CD1c-positive myeloid dendritic cell (primary cell): ENCODE measurements around the gene SPDYE1.
A peak's percentile ranks its signal among the peaks of the same experiment; 100 is the strongest.

Source experiments
- DNase-seq: peaks from one replicate; pipeline ENCODE4 v3.0.0-alpha.2; 2016; ENCODE audit errors: extremely low spot score

Gene SPDYE1

DNA sequence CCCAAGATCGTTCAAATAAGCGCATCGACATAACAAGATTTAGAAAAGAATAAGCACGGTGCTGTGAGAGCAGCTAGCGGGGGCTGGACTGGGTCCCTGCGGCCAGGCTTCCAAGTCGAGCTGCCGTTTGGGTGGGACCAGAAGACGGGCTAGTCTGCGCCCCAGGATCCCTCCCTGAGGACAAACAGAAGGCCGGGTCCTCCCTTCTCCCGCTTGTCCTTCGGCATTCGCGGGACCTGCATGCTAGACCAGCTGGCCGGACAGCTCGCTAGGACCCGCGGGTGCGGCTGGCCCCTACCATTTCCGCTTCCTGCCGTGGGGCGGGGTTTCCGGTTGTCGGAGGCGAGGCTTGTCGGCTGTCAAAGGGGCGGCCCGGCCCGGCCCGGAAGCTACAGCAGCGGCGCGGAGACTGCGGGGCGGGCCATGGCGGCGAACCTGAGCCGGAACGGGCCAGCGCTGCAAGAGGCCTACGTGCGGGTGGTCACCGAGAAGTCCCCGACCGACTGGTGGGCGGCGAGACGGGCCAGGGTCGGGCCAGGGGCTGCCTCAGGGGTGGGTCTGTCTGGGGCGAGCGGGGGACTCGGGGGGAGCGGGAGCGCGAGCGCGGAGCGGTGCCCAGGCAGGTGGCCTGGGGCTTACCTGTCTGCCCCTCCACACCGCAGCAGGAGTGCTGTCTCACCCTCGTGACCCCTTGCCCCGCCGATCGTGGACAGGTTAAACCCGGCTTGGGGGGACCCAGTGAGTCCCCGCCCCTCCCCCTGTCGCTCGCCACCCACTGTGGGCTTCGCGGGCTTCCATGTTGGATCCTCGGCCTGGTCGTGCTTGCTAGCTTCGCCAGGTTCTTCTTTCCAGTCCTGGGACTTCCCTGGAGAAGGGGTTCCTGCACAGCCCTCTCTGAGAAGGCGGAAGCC, 46.9 kb downstream of the SPDYE1 start, which contains the start of gene DBNL:
Gene DBNL, plus strand, starts transcription at position 388 of the 911 bp plus-strand sequence. Its CDS starts 36 bp downstream, at position 424.
- peak; percentile 94 for DNase-seq

DNA sequence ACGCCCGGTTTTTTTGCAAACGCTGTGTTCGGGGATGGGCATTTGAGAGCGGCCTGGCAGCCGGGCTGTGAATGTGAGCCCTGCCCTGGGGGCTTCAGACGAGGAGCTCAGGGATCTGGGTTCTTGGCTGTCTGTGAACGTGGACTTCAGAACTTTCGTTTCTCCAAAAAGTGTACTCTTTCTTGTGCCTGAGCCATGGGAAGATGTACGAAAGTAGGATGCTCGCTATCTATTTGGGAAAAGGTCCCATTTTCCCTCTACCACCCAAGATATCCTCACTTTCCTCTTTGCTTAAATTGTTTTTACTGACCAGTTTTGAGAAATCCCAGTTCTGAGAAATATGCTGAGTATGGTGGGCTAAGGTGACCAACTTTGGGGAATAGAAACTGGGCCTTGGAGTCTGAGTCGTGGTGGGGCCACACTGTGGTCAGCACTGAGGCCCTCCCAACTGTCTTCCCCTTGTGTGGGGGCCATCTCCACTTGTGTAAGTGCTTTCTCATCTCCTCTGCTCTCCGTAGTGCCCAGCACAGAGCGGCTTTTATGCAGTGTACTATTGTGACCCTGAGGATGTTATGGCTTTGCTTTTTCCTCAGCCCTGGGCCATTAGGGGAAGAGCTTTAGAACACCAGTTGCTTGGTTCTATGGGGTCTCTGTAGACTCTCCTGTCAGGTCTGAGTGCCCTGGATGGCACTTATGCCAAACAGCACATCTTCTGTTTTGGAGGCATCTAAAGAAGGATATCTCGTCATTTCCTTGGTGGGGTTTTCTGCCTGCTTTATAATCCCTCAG, 47.7 kb downstream of the SPDYE1 start:
- peak; percentile 62 for DNase-seq

DNA sequence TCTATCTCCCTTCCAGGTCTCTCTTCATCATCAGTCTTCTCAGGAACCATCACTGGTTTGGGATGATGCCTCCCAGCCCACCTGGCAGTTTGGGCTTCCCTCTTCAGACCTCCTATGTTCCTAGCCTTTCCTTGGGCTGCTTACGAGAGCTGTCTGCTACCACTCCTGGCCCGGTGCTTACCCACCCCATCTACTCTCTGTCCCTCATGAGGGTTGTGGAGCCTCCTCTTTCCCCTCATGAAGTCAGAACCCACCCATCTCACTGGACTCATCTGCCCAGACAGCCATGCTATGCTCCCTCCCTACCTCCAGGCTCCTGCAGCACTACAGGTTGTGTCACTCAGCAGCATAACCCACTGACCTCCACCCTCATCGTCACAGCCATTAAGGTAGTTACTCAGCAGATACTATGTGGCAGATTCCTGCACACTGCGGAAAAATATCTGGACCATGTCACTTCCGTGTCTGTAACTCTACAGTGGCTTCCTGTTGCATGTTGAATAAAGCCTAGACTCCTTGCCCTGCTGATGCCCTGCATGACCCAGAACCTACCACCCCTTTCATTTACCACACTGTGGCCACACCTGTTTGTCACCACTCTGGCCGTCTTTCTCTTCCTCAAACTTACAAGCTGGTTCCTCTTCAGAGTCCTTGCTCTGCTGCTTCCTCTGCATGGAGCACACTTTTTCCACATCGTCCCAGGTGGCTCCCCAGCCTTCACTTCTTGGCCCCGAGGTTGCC, 48.8 kb downstream of the SPDYE1 start:
- peak; percentile 86 for DNase-seq

DNA sequence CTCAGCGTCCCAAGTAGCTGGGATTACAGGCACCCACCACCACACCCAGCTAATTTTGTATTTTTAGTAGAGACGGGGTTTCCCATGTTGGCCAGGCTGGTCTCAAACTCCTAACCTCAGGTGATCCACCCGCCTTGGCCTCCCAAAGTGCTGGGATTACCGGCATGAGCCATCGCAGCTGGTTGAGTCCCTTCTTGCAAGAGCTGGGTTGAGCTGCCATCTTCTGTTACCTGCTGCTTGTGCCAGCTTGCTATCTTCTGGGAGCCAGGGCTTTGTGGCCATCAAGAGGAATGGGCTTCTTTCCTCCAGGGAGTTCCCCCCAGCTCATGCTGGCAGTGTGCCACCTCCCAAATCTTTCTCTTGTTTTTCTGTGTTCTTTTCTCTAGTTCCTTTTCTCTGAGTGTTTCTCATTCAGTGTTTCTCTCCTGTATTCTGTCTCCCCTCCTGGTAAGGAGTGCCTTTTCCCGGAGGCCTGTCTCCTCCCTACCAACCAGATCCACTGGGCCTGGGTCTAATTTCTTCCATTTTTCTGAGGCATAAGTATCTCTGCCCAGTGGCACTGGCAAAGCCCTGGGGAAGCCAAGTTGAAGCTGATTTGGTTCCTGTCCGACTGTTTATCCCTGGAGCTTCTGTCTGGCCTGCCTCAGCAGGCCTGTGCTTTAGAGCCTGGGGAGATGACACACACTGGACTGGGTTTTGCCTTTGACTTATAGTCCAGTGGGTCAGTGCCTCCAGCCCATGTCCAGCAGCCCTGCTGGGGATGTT, 50.5 kb downstream of the SPDYE1 start:
- no peak for DNase-seq

DNA sequence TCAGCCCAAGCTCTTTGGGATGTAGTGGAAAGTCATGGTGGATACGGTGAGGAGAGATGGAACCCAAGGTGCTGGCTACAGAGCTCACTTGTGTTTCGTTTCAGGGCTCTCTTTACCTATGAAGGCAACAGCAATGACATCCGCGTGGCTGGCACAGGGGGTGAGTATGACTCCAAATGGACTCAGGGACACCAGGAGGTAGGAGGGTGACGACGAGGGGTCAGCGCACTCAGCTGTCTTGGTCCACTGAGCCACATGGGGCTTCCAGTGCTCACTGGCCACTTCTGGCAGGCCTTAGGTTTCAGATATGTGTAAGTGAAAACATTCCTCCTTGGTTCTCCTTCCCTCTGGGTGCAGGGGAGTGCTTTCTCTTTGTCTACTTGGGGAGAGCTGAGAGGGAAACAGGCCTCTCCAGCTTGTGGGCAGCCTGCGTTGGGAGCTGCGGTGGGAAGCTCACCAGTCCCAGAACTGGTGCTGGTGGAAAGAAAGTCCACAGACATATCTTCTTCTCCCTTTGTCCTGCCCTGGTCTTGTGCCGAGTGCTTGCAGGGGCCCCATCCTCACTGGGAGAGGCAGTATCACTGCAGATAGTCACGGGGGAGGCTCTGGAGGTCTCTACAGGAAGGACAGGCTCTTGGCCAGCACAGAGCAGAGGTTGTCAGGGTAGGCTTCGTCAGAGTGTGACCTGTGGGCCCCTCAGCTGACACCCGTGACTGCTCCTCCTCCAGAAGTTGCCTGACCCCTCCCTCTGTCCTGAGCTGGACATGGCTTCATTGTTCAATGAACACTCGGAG, 52.6 kb downstream of the SPDYE1 start:
- DNase-seq = no peak

DNA sequence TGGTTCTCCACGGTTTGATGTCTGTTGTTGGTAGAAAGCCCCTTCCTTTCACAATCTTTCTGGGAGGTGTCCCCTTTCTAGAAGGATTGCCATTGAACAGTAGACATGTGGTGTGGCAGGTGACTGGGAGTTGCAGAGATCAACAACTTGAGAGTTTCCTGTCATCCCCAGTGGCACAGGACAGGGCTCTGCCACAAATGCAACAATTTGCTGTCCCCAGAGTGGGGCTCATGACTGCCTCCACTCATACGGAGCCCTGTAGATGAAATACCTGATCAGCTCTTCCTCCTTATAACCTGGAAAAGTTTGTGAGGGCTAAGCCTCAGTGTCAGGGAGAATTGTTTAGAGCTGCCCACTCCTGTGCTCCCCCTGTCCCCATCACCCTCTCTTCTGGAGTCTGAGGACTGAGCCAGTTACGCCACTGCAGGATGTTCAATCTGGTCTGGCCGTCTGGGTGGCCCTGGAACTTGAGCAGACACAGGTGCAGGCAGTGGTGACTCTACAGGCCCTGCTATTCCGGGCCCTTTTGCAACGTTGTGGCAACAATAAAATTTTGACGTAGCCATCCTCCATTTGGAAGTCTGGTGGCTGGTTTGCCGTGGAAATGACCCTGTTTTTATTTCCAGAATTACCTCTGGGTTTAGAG, 53.3 kb downstream of the SPDYE1 start:
- DNase-seq = no peak

DNA sequence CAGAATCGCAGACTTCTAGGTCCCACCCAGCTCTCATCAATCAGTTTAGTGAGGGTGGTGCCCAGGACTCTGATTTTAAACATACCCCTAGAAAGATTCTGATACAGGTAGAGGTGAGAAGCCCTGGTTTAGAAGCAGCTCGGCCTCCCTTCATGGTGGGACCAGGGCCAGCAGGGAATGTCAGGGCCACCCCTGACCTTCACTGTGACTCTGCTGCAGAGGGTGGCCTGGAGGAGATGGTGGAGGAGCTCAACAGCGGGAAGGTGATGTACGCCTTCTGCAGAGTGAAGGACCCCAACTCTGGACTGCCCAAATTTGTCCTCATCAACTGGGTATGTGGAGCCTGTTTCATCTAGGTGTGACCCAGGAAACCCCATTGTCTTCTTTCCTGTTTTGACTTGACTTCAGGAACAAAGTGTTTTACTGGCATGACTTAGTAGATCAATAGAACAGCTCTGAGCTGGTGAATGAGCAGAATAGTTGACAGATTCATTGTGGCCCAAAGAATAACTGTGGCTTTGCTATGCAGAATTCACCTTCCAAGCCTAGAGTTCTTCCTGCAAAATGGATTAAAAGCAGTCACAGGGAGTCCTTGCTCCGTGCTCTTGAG, 54.0 kb downstream of the SPDYE1 start:
- DNase-seq = no peak

DNA sequence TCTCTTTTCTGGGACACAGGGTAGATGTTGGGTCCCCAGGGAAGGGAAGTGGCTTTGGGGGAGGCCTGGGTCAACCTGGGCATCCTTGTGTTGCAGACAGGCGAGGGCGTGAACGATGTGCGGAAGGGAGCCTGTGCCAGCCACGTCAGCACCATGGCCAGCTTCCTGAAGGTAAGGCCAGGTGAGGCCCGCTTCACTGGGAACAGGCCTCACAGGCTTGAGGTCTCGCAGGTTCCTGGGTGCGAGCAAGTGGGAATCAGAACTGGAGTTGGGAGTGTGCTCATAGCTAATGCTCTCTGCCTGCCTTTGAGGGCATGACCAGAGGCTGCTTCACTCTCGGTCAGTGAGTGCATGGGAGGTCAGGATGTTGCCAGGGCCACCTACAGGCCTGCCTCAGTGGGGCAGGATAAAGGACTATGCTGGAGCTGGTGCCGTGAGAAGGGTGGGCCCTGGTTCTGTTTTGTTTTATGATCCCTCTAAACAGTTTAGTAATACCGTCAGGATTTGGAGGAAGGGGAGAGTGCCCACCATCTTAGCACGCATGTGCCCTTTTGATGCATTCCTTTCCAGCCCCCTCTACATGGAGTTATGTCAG, 55.2 kb downstream of the SPDYE1 start:
- DNase-seq = no peak

DNA sequence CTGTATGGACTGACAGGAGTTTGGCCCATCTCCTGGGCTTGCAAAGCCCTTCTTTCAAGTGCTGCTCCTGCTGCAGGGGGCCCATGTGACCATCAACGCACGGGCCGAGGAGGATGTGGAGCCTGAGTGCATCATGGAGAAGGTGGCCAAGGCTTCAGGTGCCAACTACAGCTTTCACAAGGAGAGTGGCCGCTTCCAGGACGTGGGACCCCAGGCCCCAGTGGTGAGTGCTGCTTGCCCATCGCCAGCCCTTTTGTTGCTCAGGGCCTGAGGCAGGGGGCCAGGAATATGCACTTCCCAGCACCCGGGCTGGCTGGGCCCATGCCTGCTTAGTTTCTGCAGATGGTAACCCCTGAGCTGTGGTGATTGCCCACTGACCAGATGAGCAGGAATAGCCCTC, 59.0 kb downstream of the SPDYE1 start:
- DNase-seq = no peak

DNA sequence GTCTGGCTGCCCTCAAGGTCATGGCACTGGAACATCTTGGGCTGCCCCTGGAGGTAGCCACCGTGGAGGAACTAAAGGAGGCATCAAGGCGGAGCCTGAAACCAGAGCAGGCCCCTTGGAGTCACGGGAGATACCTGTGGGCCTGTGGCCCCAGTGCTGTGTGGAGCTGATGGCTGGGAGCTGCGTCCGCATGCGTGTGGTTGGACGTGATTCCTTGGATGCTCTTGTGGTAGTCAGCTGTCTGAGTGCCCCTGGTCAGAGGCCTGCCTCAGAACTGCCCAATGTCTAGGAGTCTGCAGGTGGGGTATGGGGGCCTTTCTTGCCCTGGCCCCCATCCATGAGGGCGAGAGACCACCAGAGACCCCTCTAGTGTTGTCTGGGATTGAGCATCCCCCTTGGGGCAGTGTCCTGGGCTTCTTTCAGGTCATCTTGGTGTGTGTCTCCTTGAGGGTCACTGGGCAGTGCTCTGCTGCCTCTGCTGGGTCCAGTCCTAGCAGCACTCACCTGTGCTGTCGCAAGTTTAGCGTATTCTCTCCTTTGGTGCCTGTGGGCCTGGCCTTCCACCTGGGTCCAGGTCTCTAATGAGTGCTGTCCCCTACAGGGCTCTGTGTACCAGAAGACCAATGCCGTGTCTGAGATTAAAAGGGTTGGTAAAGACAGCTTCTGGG, 59.6 kb downstream of the SPDYE1 start:
- no peak for DNase-seq

DNA sequence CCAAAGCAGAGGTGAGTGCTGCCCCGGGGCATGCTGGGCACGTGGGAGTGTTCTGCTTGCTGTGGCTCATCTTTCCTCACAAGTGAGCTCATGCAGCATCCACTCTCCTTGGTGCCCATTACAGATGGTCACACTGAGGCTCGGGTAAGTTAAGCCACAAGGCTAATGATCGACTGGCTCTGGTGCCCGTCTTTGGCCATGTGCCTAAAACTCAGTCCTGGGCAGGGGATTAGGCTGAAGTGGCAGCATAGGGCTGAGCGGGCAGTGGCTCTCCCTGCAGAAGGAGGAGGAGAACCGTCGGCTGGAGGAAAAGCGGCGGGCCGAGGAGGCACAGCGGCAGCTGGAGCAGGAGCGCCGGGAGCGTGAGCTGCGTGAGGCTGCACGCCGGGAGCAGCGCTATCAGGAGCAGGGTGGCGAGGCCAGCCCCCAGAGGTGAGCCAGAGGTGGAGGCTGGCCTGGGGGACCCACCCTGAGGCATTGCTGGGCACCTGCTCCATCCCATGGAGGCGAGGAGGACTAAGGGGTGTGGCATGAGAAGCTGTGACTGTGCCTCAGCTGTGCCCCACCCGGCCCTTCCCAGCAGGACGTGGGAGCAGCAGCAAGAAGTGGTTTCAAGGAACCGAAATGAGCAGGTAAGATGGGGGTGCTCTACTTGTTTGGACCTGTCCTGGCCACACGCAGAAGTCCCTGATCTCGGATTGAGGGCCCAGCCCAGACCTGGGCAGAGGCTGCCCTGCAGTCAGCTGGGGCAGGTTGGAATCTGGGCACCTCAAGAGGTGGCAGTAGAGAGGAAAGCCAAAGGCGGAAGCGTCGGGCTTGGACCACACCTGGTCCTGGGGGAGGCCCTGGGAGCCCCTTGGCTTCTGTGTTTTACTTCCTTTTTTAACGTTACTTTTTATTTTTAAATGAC, 60.4 kb downstream of the SPDYE1 start:
- no peak for DNase-seq

DNA sequence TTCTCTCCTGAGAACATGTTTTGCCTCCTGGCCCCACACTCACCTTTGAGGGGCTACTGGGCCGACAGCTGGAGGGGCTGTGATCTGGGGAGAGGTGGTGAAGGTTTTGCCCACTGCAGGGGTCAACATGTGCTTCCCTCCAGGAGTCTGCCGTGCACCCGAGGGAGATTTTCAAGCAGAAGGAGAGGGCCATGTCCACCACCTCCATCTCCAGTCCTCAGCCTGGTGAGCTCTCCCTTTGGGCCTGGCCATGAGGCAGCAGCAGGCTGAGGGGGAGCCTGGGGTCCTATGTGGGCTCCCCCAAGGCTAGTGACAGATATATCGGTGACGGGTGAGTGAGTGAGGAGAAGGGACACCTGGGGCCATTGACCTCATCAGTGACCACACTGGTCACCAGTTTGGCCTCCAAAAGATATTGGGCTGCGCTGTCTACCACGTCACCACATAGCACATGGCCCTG, 61.1 kb downstream of the SPDYE1 start:
- DNase-seq = no peak

DNA sequence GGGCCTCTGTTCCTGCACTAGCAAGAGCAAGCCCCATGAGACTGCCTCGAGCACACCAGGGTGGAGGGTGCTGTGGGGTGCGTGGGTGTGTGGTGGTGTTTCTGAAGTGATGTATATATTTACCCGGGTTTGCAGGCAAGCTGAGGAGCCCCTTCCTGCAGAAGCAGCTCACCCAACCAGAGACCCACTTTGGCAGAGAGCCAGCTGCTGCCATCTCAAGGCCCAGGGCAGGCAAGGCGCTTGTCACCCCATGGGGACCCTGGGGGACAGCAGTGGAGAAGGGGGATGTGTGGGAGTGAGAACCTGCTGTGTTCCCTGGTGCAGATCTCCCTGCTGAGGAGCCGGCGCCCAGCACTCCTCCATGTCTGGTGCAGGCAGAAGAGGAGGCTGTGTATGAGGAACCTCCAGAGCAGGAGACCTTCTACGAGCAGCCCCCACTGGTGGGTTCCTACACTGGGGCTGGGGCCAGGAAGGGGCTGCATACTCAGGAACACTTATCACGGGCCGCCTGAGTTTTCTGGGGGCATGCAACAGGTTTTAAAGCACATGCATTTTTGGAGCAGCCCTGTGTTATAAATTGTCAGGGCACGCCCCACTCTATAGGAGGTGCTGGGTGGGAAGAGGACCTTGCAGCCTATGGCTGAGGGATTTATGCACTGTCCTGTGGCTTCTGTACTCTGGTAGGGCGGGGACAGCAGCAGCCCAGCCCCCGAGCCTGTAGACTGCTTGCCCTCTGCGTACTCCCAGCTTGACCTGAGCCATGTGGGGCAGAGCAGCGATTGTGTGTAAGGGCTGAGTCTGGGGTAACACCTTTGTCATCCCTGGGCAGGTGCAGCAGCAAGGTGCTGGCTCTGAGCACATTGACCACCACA, 61.8 kb downstream of the SPDYE1 start:
- no peak for DNase-seq
